ENCODE results near the gene CLCC1.

- TF ChIP-seq POLR2A (IDR thresholded peaks at IDR 0.05) (no peak), POLR2AphosphoS5 (IDR thresholded peaks at IDR 0.05) (no peak)
Measured at GRCh38 chr1:108933944-108934343, 29.3 kb downstream of the CLCC1 start.

Data from spleen (tissue), 3 donors.